H7 (cell line): ENCODE measurements around the gene TP63. TPM values are rescaled to one million over a fixed set of nuclear protein-coding genes. Genes with fewer than 3 reads are reported as not detected.

Experiments used
- DNase-seq: peaks from one replicate; pipeline ENCODE4 v3.0.0; 2012
- H3K27me3 ChIP-seq: 2 replicates; pipeline ENCODE4 v1.6.0; 2011; ENCODE audit warnings: mild to moderate bottlenecking, low read length; ENCODE audit not compliant: control insufficient read depth, insufficient read depth
- H3K36me3 ChIP-seq: replicated peaks from 2 replicates; pipeline ENCODE4 v1.5.1; 2011; ENCODE audit warnings: low read length; ENCODE audit not compliant: control insufficient read depth, insufficient read depth
- H3K4me3 ChIP-seq: 2 replicates; pipeline ENCODE4 v1.5.1; 2011; ENCODE audit warnings: low read depth, mild to moderate bottlenecking, control low read depth, low read length, moderate library complexity; ENCODE audit not compliant: insufficient read depth
- total RNA-seq: library from RNA; depleted of rRNA; stranded (reverse); fragments of >200 nt; shearing (Covaris generic); gene quantifications from 2 replicates; pipeline ENCODE4 v1.2.3, GENCODE V29; 2014

TP63 gene
- total RNA-seq, 1 experiment from 2014 or later = not detected

- no peak for DNase-seq
- Histone ChIP-seq H3K36me3 (no peaks in the 10 kb centered on the region), H3K4me3 (no peak overlapping the region), H3K27me3 (peaks cover 4% of the 10 kb centered on the region)
These were observed 168.2 kb downstream of the TP63 start for GRCh38 chr3:189799366-189799765.

GRCh38 chr3:189800436-189800835 lies 169.2 kb downstream of the TP63 start:
- Histone ChIP-seq H3K27me3 (peaks cover 4% of the 10 kb centered on the region), H3K36me3 (no peaks in the 10 kb centered on the region), H3K4me3 (no peak overlapping the region)
- DNase-seq = no peak

GRCh38 chr3:189803254-189803653 lies 172.1 kb downstream of the TP63 start:
- Histone ChIP-seq H3K36me3 (no peaks in the 10 kb centered on the region), H3K27me3 (peaks cover 4% of the 10 kb centered on the region), H3K4me3 (no peak overlapping the region)
- DNase-seq = no peak

- H3K27me3 ChIP-seq = peaks cover 4% of the 10 kb centered on the region
- H3K4me3 ChIP-seq = no peak overlapping the region
- no peak for DNase-seq
- H3K36me3 ChIP-seq = no peaks in the 10 kb centered on the region
These were observed 174.3 kb downstream of the TP63 start for GRCh38 chr3:189805375-189806067.

GRCh38 chr3:189806171-189806951 lies 175.2 kb downstream of the TP63 start:
- Histone ChIP-seq H3K4me3 (no peak overlapping the region), H3K27me3 (peaks cover 4% of the 10 kb centered on the region), H3K36me3 (no peaks in the 10 kb centered on the region)
- DNase-seq = peak; percentile 43

GRCh38 chr3:189808246-189809007 lies 177.2 kb downstream of the TP63 start:
- H3K27me3 ChIP-seq = peaks cover 2% of the 10 kb centered on the region
- no peak overlapping the region for H3K4me3 ChIP-seq
- H3K36me3 ChIP-seq = no peaks in the 10 kb centered on the region
- no peak for DNase-seq

- Histone ChIP-seq H3K36me3 (no peaks in the 10 kb centered on the region), H3K4me3 (no peak overlapping the region), H3K27me3 (no peaks in the 10 kb centered on the region; the same call in 1 of the 2 replicates)
- no peak for DNase-seq
These were observed 178.4 kb downstream of the TP63 start for GRCh38 chr3:189809583-189809982.

- no peak for DNase-seq
- H3K36me3 ChIP-seq = no peaks in the 10 kb centered on the region
- H3K4me3 ChIP-seq = no peak overlapping the region
- no peaks in the 10 kb centered on the region; the same call in 1 of the 2 replicates for H3K27me3 ChIP-seq
These were observed 181.7 kb downstream of the TP63 start for GRCh38 chr3:189812806-189813465.

GRCh38 chr3:189813647-189814240 lies 182.6 kb downstream of the TP63 start:
- no peaks in the 10 kb centered on the region; the same call in 1 of the 2 replicates for H3K27me3 ChIP-seq
- DNase-seq = no peak
- no peak overlapping the region for H3K4me3 ChIP-seq
- no peaks in the 10 kb centered on the region for H3K36me3 ChIP-seq

GRCh38 chr3:189820365-189820720 lies 189.2 kb downstream of the TP63 start:
- Histone ChIP-seq H3K27me3 (no peaks in the 10 kb centered on the region), H3K36me3 (no peaks in the 10 kb centered on the region), H3K4me3 (no peak overlapping the region)
- DNase-seq = no peak

GRCh38 chr3:189821262-189821661 lies 190.1 kb downstream of the TP63 start:
- DNase-seq = no peak
- no peaks in the 10 kb centered on the region for H3K36me3 ChIP-seq
- no peak overlapping the region for H3K4me3 ChIP-seq
- H3K27me3 ChIP-seq = no peaks in the 10 kb centered on the region

GRCh38 chr3:189822726-189823125 lies 191.5 kb downstream of the TP63 start:
- no peak for DNase-seq
- no peaks in the 10 kb centered on the region for H3K36me3 ChIP-seq
- no peak overlapping the region for H3K4me3 ChIP-seq
- H3K27me3 ChIP-seq = no peaks in the 10 kb centered on the region

GRCh38 chr3:189824629-189825312 lies 193.6 kb downstream of the TP63 start:
- no peaks in the 10 kb centered on the region for H3K36me3 ChIP-seq
- no peak for DNase-seq
- H3K4me3 ChIP-seq = no peak overlapping the region
- no peaks in the 10 kb centered on the region for H3K27me3 ChIP-seq

GRCh38 chr3:189826566-189826965 lies 195.4 kb downstream of the TP63 start:
- H3K27me3 ChIP-seq = no peaks in the 10 kb centered on the region
- no peak overlapping the region for H3K4me3 ChIP-seq
- no peak for DNase-seq
- H3K36me3 ChIP-seq = no peaks in the 10 kb centered on the region
